Bronchial epithelial cell (primary cell): ENCODE measurements around the gene SULT2B1. TPM values are rescaled to one million over a fixed set of nuclear protein-coding genes. Genes with fewer than 3 reads are reported as not detected.

Experiments
- DNase-seq: peaks from one replicate; pipeline ENCODE4 v3.0.0-alpha.2; 2010; ENCODE audit warnings: low read depth
- FAIRE-seq: peaks from 2 replicates; lab custom pipeline; 2011; peaks lifted over from hg19 to GRCh38; lab: Jason Lieb, UNC
- H3K27me3 ChIP-seq: 2 replicates; pipeline ENCODE4 v1.5.1; 2011; ENCODE audit warnings: low read length; ENCODE audit not compliant: control insufficient read depth, insufficient read depth
- H3K36me3 ChIP-seq: 2 replicates; pipeline ENCODE4 v1.5.1; 2011; ENCODE audit warnings: low read length; ENCODE audit not compliant: control insufficient read depth, insufficient read depth
- H3K4me3 ChIP-seq: 2 replicates; pipeline ENCODE4 v1.5.1; 2011; ENCODE audit warnings: mild to moderate bottlenecking, low read depth, low read length, control low read depth
- total RNA-seq: library from RNA; depleted of rRNA; stranded (reverse); fragments of >200 nt; gene quantifications from 2 replicates; pipeline ENCODE4 v1.2.1, GENCODE V29; 2014
- TF ChIP-seq, protein P1 (sequence below): IDR thresholded peaks from 2 replicates; pipeline ENCODE4 v1.5.1; 2011; ENCODE audit warnings: mild to moderate bottlenecking, moderate library complexity, low read length, control low read depth, inconsistent platforms; ENCODE audit not compliant: insufficient read depth, severe bottlenecking

SULT2B1 gene
- total RNA-seq, 1 donor from 2014 or later: 3.4 TPM

DNA sequence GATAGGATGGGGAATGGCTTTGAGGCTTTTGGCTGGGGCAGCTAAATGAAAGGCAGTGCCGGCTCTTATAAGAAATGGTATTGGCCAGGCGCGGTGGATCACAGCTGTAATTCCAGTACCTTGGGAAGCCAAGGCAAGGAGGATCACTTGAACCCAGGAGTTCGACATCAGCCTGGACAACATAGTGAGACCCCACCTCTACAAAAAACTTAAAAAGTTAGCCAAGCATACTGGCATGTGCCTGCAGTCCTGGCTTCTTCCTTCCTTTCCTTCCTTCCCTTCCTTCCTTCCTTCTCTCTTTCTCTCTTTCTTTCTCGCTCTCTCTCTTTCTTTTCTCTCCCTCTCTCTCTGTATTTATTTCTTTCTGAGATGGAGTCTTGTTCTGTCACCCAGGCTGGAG lies 90.9 kb downstream of the SULT2B1 start:
- DNase-seq (no peak), FAIRE-seq (no peak)
- TF ChIP-seq, protein P1, sequence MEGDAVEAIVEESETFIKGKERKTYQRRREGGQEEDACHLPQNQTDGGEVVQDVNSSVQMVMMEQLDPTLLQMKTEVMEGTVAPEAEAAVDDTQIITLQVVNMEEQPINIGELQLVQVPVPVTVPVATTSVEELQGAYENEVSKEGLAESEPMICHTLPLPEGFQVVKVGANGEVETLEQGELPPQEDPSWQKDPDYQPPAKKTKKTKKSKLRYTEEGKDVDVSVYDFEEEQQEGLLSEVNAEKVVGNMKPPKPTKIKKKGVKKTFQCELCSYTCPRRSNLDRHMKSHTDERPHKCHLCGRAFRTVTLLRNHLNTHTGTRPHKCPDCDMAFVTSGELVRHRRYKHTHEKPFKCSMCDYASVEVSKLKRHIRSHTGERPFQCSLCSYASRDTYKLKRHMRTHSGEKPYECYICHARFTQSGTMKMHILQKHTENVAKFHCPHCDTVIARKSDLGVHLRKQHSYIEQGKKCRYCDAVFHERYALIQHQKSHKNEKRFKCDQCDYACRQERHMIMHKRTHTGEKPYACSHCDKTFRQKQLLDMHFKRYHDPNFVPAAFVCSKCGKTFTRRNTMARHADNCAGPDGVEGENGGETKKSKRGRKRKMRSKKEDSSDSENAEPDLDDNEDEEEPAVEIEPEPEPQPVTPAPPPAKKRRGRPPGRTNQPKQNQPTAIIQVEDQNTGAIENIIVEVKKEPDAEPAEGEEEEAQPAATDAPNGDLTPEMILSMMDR: no peak
- H3K27me3 ChIP-seq: no peaks in the 10 kb centered on the region
- no peaks in the 10 kb centered on the region for H3K36me3 ChIP-seq
- no peak overlapping the region for H3K4me3 ChIP-seq

DNA sequence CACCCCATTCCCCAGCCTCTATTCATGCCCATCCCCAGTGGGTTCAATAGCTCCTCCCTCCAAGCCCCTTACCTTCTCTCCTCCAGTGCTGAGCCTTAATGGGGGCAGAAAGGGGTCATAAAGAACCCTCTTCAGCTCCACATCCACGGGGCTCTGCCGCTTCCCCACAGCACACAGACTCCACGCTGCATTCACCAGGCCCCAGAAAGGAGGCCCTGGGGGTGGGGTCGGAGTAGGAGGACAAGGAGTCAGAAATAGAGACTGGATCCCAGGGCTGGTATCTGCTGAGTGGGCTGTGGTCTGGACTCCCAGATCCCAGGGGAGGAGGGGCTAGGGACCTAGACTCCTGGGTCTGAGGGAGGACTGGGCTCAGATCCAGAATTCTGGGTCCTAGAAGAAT lies 92.4 kb downstream of the SULT2B1 start:
- Histone ChIP-seq H3K27me3 (no peaks in the 10 kb centered on the region), H3K4me3 (no peak overlapping the region), H3K36me3 (no peaks in the 10 kb centered on the region)
- DNase-seq: no peak
- FAIRE-seq: no peak
- TF ChIP-seq, protein P1: no peak

DNA sequence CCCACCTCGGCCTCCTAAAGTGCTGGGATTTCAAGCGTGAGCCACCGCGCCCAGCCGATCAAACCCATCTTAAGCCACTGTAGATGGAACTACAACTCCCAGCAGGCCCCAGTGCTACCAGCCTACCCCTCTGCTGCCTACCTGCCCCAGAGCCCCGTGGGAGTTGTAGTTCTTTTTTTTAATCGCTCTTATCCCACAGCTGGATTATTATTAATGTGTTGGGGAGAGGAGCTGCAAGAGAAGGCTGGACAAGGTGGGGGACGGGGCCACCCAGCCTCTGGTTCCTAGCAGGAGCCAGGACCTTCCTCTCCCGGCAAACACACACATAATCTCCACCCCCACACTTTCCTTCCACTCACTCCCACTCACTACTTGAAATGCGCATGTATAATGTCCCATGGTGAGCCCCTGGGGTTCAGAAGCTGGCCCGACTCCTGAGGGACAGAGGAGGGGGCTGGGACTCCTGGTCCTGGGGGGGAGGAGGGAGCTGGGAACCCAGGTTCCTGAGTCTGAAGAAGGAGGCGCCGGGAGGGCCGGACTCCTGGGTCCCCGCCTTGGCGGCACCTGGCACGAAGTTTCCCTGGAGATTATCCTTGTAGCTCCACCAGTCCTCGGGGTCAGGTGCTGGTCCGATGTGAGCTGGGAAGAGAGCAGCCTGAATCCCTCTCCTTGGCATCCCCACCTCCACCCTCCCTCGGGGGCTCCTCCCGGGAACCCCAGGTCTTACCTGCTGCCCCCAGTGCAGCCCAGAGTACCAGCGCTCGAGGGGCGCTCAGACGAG lies 93.1 kb downstream of the SULT2B1 start:
- H3K4me3 ChIP-seq: peak overlapping the region; percentile 47
- no peaks in the 10 kb centered on the region for H3K36me3 ChIP-seq
- no peaks in the 10 kb centered on the region for H3K27me3 ChIP-seq
- FAIRE-seq (no peak), DNase-seq (peak; percentile 52)
- TF ChIP-seq, protein P1: no peak

DNA sequence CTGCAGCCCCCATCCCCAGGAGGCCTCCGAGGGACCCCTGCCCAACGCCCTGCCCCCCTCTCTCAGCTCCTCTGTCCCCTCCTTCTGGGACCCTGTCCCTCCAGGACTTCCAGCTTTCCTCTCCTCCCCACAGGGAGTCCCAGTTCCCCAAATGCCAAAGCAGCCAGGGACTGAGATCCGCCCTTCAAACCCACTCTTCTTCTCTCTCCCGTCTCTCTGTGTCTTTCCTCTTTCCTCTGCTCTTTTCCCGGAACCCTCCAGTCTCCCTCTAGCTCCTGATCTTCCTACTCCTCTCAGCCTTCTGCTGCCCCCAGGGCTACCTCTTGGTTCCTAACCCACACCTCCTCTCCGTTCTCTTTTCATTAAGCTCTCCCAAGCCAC lies 93.6 kb downstream of the SULT2B1 start:
- DNase-seq (no peak), FAIRE-seq (no peak)
- no peaks in the 10 kb centered on the region for H3K36me3 ChIP-seq
- peak overlapping the region; percentile 47 for H3K4me3 ChIP-seq
- TF ChIP-seq, protein P1: no peak
- H3K27me3 ChIP-seq: no peaks in the 10 kb centered on the region

DNA sequence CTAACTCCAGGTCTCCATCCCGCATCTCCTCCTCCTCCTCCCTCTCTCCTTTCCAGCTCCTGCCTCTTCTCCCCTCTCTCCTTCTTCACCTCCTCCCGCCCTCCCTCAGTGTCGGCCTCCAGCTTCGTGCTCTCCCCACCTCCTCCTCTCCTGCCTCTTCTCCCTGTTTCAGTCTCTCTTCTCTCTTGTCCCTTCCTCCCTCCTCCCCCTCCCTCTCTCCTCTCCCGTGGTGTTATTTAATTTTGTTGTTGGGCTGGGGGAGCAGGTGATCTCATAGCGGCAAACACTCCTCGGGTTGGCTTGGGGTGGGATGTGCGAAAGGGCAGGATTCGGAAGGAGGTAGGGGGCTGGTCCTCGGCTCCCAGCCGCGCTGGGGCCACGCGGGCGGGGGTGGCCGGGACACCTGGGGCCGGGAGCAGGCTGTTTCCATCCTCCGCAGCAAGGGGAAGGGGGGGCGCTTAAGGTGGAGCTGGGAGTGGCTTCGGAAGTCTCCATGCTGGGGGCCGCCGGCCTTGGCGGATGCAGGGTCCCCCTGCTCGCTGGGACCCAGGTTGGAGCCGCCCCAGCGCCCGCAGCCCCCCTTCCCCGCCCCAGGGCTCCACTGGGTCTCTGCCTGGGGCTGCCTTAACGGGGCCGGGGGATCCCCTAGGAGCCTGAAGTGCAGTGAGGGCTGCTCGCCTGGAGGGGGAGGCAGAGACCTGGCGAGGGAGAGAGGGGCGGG lies 94.2 kb downstream of the SULT2B1 start, which contains the start of gene CA11:
CA11 (minus strand) TSS at position 187 of the 721 bp plus-strand sequence. CDS start 555 bp downstream, outside the sequence.
- TF ChIP-seq, protein P1: peak; percentile 80
- DNase-seq: peak; percentile 56
- H3K36me3 ChIP-seq: no peaks in the 10 kb centered on the region
- peak within 1 kb of the TSS; percentile 47 for H3K4me3 ChIP-seq
- H3K27me3 ChIP-seq: no peaks in the 10 kb centered on the region
- FAIRE-seq: no peak
